Spleen (tissue), 13 donors: Measurements from ENCODE around the gene NLGN2. TPM values are rescaled to one million over a fixed set of nuclear protein-coding genes. Genes with fewer than 3 reads are reported as not detected.
A peak's percentile ranks its signal among the peaks of the same experiment; 100 is the strongest.
"Not testable (repeated sequence)": the region's sequence is repeated elsewhere in the genome, so short reads cannot be mapped to it uniquely, and the experiment has no call there.

Source experiments
- DNase-seq: peaks from one replicate; pipeline ENCODE4 v3.0.0-alpha.2; 2020
- H3K27ac ChIP-seq, 8 donors: fragments of 200-600 bp; sonication (generic) in 7 of 8; 1 replicate in 4 of 8; 2 replicates in 4 of 8; pipeline versions ENCODE4 v1.5.0 to v1.8.0; 2016 to 2021; ENCODE audit warnings: inconsistent platforms in 4 of 8, mild to moderate bottlenecking in 4 of 8, moderate library complexity in 1 of 8
- H3K27me3 ChIP-seq, 7 donors: fragments of 200-600 bp; sonication (generic) in 6 of 7; replicated peaks in 1 of 7; 1 replicate in 4 of 7; 2 replicates in 3 of 7; pipeline versions ENCODE4 v1.5.0 to v1.8.0; 2016 to 2021; ENCODE audit warnings: inconsistent platforms in 3 of 7, mild to moderate bottlenecking in 1 of 7
- H3K36me3 ChIP-seq, 6 donors: fragments of 200-600 bp; sonication (generic) in 5 of 6; 1 replicate in 4 of 6; 2 replicates in 2 of 6; pipeline versions ENCODE4 v1.5.0 to v1.8.0; 2016 to 2021; ENCODE audit warnings: inconsistent platforms in 2 of 6
- H3K4me1 ChIP-seq, 6 donors: fragments of 200-600 bp; sonication (generic) in 5 of 6; 1 replicate in 3 of 6; 2 replicates in 3 of 6; pipeline versions ENCODE4 v1.5.0 to v1.8.0; 2016 to 2021; ENCODE audit warnings: inconsistent platforms in 3 of 6
- H3K4me3 ChIP-seq, 8 donors: fragments of 200-600 bp; sonication (generic) in 7 of 8; 1 replicate in 4 of 8; 2 replicates in 4 of 8; pipeline versions ENCODE4 v1.5.0 to v1.8.0; 2016 to 2021; ENCODE audit warnings: inconsistent platforms in 4 of 8, mild to moderate bottlenecking in 4 of 8, moderate library complexity in 2 of 8
- H3K9me3 ChIP-seq, 8 donors: fragments of 200-600 bp; sonication (generic) in 7 of 8; 1 replicate in 4 of 8; 2 replicates in 4 of 8; pipeline versions ENCODE4 v1.5.0 to v1.8.0; 2016 to 2021; ENCODE audit warnings: inconsistent platforms in 4 of 8
- CTCF ChIP-seq, 11 experiments: fragments of 200-600 bp in 7 of 11; fragments of 450-650 bp in 4 of 11; sonication (generic) in 4 of 11; IDR thresholded peaks in 8 of 11; conservative IDR thresholded peaks in 3 of 11; 1 replicate in 7 of 11; 2 replicates in 4 of 11; pipeline versions ENCODE4 v1.4.0 to v1.8.0; 2016 to 2021; ENCODE audit warnings: antibody characterized with exemption in 11 of 11, inconsistent platforms in 4 of 11, mild to moderate bottlenecking in 1 of 11
- POLR2A ChIP-seq, 3 donors: fragments of 450-650 bp; IDR thresholded peaks; one replicate each; pipeline ENCODE4 v1.5.1; 2017; ENCODE audit warnings: antibody characterized with exemption in 3 of 3, mild to moderate bottlenecking in 1 of 3
- POLR2AphosphoS5 ChIP-seq, 3 donors: sonication (generic); formaldehyde crosslinking; IDR thresholded peaks; one replicate each; pipeline ENCODE4 v1.5.1; 2017; ENCODE audit warnings: antibody characterized with exemption in 3 of 3
- WGBS, 5 donors: extraction: QIAGEN DNeasy Blood & Tissue Kit in 3 of 5; methylation state at CpG; one replicate each; pipeline versions ENCODE4 v1.1.5 to v1.1.7; 2013 to 2018; 5-methylcytosine and 5-hydroxymethylcytosine counted together
- intact Hi-C: fragments of 100-400 bp; cut with DNase I; formaldehyde crosslinking; loops from one replicate; pipeline ENCODE4 v1.15.0; 2023; ENCODE audit warnings: low total_unique reads
- long read RNA-seq, 2 donors: transcript quantifications; one replicate each; lab custom pipeline, GENCODE V29; 2026
- polyA plus RNA-seq, 3 donors: library from polyadenylated mRNA; stranded (reverse); fragments of 200-250 nt; gene quantifications; one replicate each; pipeline ENCODE4 v1.2.1, GENCODE V29; 2013
- total RNA-seq, 7 donors: library from RNA; depleted of rRNA in 3 of 7; stranded (reverse); fragments of >200 nt in 3 of 7; fragmentation: NEBNext Ultra II Directional in 4 of 7; extraction: Animal tissue kit (Norgen Biotek cat#: 25700) in 4 of 7; gene quantifications; one replicate each; pipeline versions ENCODE4 v1.1.0 to v1.2.1, GENCODE V29; 2016 to 2021
- donor health status: healthy with polysubstance abuse.
- donor health status: DM: no; HTN: no; CAD: no; lungs with moderate emphysema.
- donor health status: DM: no; HTN: no; CAD: no.
- donor health status: Bipolar disorder and iron deficiency.
- donor health status: healthy.
- donor health status: DM: no; HTN: no; CAD: no.
- donor health status: DM: yes; HTN: yes; CAD: no.

The NLGN2 gene
- total RNA-seq, result 10 to 100 TPM in 6 of 7 donors, 1 to 10 TPM in 1; 8.7 to 23.0 (median 13.0) TPM
- 1 to 10 TPM; 2.2 to 6.5 (median 4.3) TPM for polyA plus RNA-seq
- long read RNA-seq, donor 1, full-length matches to known transcripts, result 2 of 2 reads
- long read RNA-seq, donor 1, partial matches to known transcripts, result 0 of 2 reads
- long read RNA-seq, donor 1, other reads (novel, unspliced or antisense), result 0 of 2 reads
- long read RNA-seq, donor 2, full-length matches to known transcripts, result 2 of 2 reads
- long read RNA-seq, donor 2, partial matches to known transcripts, result 0 of 2 reads
- long read RNA-seq, donor 2, other reads (novel, unspliced or antisense), result 0 of 2 reads

DNA sequence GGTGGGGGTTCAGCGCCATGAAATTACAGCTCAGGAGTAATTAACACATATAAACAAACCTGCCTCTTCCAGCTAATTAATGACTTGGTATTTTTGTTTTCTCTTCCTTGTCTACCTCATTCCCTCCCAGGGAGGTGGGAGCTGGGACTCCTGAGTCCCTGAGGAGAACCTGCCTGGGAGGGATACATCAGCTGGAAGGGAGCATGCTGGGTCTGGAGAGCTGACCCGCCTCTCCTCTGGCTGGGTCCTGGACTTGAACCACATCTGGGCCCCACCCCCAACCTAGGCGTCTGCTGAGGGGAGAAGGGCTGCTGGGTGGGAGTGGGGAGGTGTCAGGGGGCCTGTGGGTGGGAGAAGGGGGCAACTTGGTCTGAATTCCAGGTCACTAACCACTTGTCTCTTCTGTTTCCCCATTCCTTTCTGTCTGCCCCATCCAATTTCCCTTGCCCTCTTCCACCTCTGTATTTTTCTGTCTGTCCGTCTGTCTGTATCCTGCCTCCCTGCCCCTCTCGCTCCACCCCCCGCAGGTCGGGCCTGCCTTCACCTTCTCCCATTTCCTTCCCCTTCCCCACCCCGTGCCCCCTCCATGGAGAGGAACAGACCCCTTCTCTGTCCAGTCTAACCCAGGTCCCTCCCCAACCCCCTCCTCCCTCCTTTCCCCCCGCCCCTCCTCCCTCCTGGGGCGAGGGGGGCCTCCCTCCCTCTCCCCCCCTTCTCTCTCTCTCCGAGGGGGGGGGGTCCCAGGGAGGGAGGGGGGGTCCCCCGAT is at the start of gene NLGN2:
TSS of gene NLGN2 (plus strand) at position 361 of the 767 bp plus-strand sequence. CDS start 411 bp downstream, outside the sequence.
- peaks cover 0 to 30% (median 7%) of the 10 kb centered on the region in 7 donors for H3K27me3 ChIP-seq

DNA sequence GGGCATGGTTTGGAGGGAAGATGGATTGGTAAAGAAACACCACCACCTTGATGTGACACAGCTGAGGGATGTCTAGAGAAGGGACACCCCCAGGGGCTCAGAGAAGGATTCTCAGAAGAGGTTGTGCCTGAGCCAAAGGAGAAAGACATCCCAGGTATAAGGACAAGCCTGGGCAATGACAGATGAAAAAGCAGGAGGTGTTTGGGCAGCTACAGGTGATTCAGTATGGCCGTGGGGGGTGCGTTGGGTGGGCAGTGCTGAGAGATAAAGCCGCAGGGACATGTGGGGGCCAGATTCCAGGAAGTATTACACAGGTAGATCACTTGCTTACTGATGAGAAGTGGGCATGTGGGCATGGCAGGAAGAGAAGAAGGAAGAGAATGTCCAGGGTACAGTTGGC is 45.7 kb upstream of the NLGN2 start:
- Histone ChIP-seq H3K9me3 (no peaks in the 10 kb centered on the region), H3K27me3 (no peaks in the 10 kb centered on the region), H3K36me3 (no peaks in the 10 kb centered on the region), H3K4me1 (no peaks in the 10 kb centered on the region), H3K4me3 (no peak overlapping the region), H3K27ac (no peak overlapping the region)
- no peak for DNase-seq
- TF ChIP-seq POLR2AphosphoS5 (IDR thresholded peaks at IDR 0.05) (no peak), CTCF (IDR thresholded peaks at IDR 0.05 in 8 of 11, conservative IDR thresholded peaks at IDR 0.05 in 3 of 11) (no peak), POLR2A (IDR thresholded peaks at IDR 0.05) (no peak)
- 53 to 88% (median 64%) methylated on average over 3 of the region's 3 CpGs for WGBS, 5 donors
- intact Hi-C loops, result no loop called here

More for the DNA sequence above, at the start of gene NLGN2:
- H3K4me3 ChIP-seq, result peak within 1 kb of the TSS in 1 of 8 donors; percentile 22
- peaks cover 6 to 35% (median 19%) of the 10 kb centered on the region in 6 donors for H3K4me1 ChIP-seq
- intact Hi-C loops, result no loop called here
- H3K27ac ChIP-seq, result no peak within 1 kb of the TSS
- WGBS, 5 donors, result 42 to 60% (median 46%) methylated on average over 8 to 11 of the region's 12 CpGs
- no peak for DNase-seq
- no peaks in the 10 kb centered on the region for H3K36me3 ChIP-seq
- H3K9me3 ChIP-seq, result no peaks in the 10 kb centered on the region
- TF ChIP-seq CTCF (IDR thresholded peaks at IDR 0.05 in 8 of 11, conservative IDR thresholded peaks at IDR 0.05 in 3 of 11) (no peak), POLR2AphosphoS5 (IDR thresholded peaks at IDR 0.05) (no peak), POLR2A (IDR thresholded peaks at IDR 0.05) (no peak)

- H3K4me3 ChIP-seq, result no peak overlapping the region
- H3K4me1 ChIP-seq, result no peaks in the 10 kb centered on the region
- H3K27me3 ChIP-seq, result no peaks in the 10 kb centered on the region
- H3K36me3 ChIP-seq, result no peaks in the 10 kb centered on the region
- intact Hi-C loops, result no loop called here
- TF ChIP-seq POLR2A (IDR thresholded peaks at IDR 0.05) (no peak), CTCF (IDR thresholded peaks at IDR 0.05 in 8 of 11, conservative IDR thresholded peaks at IDR 0.05 in 3 of 11) (no peak), POLR2AphosphoS5 (IDR thresholded peaks at IDR 0.05) (no peak)
- DNase-seq, result no peak
- WGBS, 5 donors, result 92 to 96% (median 94%) methylated on average over 6 of the region's 6 CpGs
- no peaks in the 10 kb centered on the region for H3K9me3 ChIP-seq
- no peak overlapping the region for H3K27ac ChIP-seq
These were observed 44.3 kb upstream of the NLGN2 start for GRCh38 chr17:7363311-7363710.

DNA sequence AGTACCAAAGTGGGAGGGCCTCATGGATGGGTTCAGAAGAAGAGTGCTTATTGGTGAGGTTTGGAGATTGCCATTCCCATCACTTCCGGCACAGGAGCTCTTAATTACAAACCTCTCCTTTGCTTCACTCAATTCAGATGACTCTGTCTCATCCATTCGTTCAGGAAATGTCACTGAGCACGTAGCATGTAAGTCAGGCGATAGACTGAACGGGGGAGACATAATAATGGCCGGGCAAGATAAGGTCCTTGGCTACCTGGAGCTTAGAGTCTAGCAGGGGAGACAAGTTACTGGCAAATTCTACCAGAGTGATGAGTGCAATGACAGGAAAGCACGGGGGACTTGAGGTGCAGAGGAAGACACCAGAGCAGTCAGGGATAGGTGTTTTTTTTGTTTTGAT is 41.7 kb upstream of the NLGN2 start:
- DNase-seq, H3K36me3 ChIP-seq, H3K9me3 ChIP-seq, H3K27ac ChIP-seq, H3K27me3 ChIP-seq, H3K4me1 ChIP-seq, H3K4me3 ChIP-seq, intact Hi-C loops: not testable (repeated sequence)
- 87 to 96% (median 89%) methylated on average over 6 to 7 of the region's 7 CpGs for WGBS, 5 donors
